ENCODE results near the gene CYP24A1.

CYP24A1 gene

GRCh38 chr20:54158856-54159418 is 14.8 kb downstream of the CYP24A1 start:
- no peak for DNase-seq (ENCODE audit: extremely low read depth in 1 of 2, low read depth in 1 of 2)

- no peak for DNase-seq (ENCODE audit: extremely low read depth in 1 of 2, low read depth in 1 of 2)
Observed at GRCh38 chr20:54158226-54158625, 15.6 kb downstream of the CYP24A1 start.

GRCh38 chr20:54156981-54157835 is 16.6 kb downstream of the CYP24A1 start:
- DNase-seq (ENCODE audit: extremely low read depth in 1 of 2, low read depth in 1 of 2), result no peak

GRCh38 chr20:54156522-54156921 is 17.3 kb downstream of the CYP24A1 start:
- DNase-seq (ENCODE audit: extremely low read depth in 1 of 2, low read depth in 1 of 2), result no peak

- DNase-seq (ENCODE audit: extremely low read depth in 1 of 2, low read depth in 1 of 2), result no peak
Observed at GRCh38 chr20:54155736-54156317, 18.0 kb downstream of the CYP24A1 start.

GRCh38 chr20:54154439-54154838 is 19.3 kb downstream of the CYP24A1 start:
- no peak for DNase-seq (ENCODE audit: extremely low read depth in 1 of 2, low read depth in 1 of 2)

GRCh38 chr20:54153847-54154246 is 19.9 kb downstream of the CYP24A1 start:
- no peak for DNase-seq (ENCODE audit: extremely low read depth in 1 of 2, low read depth in 1 of 2)

GRCh38 chr20:54153041-54153327 is 20.8 kb downstream of the CYP24A1 start:
- DNase-seq (ENCODE audit: extremely low read depth in 1 of 2, low read depth in 1 of 2), result no peak

GRCh38 chr20:54152227-54153040 is 21.4 kb downstream of the CYP24A1 start:
- DNase-seq (ENCODE audit: extremely low read depth in 1 of 2, low read depth in 1 of 2), result no peak

- DNase-seq (ENCODE audit: extremely low read depth in 1 of 2, low read depth in 1 of 2), result no peak
Observed at GRCh38 chr20:54151511-54152226, 22.1 kb downstream of the CYP24A1 start.

- DNase-seq (ENCODE audit: extremely low read depth in 1 of 2, low read depth in 1 of 2), result no peak
Observed at GRCh38 chr20:54151075-54151439, 22.7 kb downstream of the CYP24A1 start.

GRCh38 chr20:54149765-54150264 is 24.0 kb downstream of the CYP24A1 start:
- DNase-seq (ENCODE audit: extremely low read depth in 1 of 2, low read depth in 1 of 2), result no peak

GRCh38 chr20:54148947-54149764 is 24.6 kb downstream of the CYP24A1 start:
- no peak for DNase-seq (ENCODE audit: extremely low read depth in 1 of 2, low read depth in 1 of 2)

- no peak for DNase-seq (ENCODE audit: extremely low read depth in 1 of 2, low read depth in 1 of 2)
Observed at GRCh38 chr20:54146672-54147071, 27.1 kb downstream of the CYP24A1 start.

GRCh38 chr20:54144847-54145414 is 28.9 kb downstream of the CYP24A1 start:
- DNase-seq (ENCODE audit: extremely low read depth in 1 of 2, low read depth in 1 of 2), result no peak

- no peak for DNase-seq (ENCODE audit: extremely low read depth in 1 of 2, low read depth in 1 of 2)
Observed at GRCh38 chr20:54140927-54141566, 32.7 kb downstream of the CYP24A1 start.

GRCh38 chr20:54140486-54140885 is 33.3 kb downstream of the CYP24A1 start:
- DNase-seq (ENCODE audit: extremely low read depth in 1 of 2, low read depth in 1 of 2), result no peak

- no peak for DNase-seq (ENCODE audit: extremely low read depth in 1 of 2, low read depth in 1 of 2)
Observed at GRCh38 chr20:54140067-54140466, 33.7 kb downstream of the CYP24A1 start.

- DNase-seq (ENCODE audit: extremely low read depth in 1 of 2, low read depth in 1 of 2), result no peak
Observed at GRCh38 chr20:54139188-54139587, 34.6 kb downstream of the CYP24A1 start.

Measured in activated CD8-positive, alpha-beta memory T cell treated with anti-CD3 and anti-CD28 coated beads for 1 hour (primary cell).